HFF-Myc (cell line): ENCODE results near the gene NGDN.

Experiments used
- DNase-seq: peaks from one replicate; pipeline ENCODE4 v3.0.0-alpha.2; 2011; ENCODE audit warnings: low read depth; ENCODE audit errors: extremely low read depth
- H3K4me3 ChIP-seq: replicated peaks from 2 replicates; pipeline ENCODE4 v1.5.1; 2011; ENCODE audit warnings: low read depth, mild to moderate bottlenecking, control low read depth, low read length
- TF ChIP-seq, protein P1 (sequence below): IDR thresholded peaks from 2 replicates; pipeline ENCODE4 v1.5.1; 2012; ENCODE audit warnings: mild to moderate bottlenecking, low read depth, low read length, control low read depth; ENCODE audit errors: missing control alignments

Gene NGDN

DNA sequence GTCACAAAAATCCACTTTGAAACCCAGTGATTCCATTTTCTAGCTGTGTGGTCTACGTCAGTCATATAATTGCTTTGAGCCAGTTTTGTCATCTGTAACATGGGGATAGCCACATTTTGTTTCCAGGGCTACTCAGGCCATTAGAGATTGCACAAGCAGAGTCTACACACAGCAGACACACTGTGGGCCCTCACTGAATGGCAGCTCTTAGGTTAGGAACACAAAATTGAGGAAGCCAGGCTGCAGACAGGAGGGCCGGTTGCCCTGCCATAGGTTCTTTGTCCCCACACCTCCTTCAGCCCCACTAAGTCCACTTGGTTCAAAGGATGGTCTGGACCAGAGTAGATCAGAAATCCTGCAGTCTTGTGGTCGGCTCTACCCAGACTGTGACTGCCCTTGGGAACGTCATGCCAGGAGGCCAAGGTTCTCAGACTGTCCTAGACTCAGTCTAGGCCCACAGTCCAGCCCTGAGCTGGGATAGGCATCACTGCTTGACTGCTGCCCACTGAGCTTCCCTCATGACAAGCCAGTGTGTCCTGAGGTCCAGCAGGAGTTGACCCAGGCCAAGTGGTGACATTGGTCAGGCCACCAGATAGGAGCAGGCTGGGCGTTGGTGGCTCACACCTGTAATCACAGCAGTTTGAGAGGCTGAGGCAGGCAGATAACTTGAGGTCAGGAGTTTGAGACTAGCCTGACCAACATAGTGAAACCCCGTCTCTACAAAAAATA lies 30.2 kb upstream of the NGDN start:
- no peak overlapping the region for H3K4me3 ChIP-seq
- TF ChIP-seq, protein P1, sequence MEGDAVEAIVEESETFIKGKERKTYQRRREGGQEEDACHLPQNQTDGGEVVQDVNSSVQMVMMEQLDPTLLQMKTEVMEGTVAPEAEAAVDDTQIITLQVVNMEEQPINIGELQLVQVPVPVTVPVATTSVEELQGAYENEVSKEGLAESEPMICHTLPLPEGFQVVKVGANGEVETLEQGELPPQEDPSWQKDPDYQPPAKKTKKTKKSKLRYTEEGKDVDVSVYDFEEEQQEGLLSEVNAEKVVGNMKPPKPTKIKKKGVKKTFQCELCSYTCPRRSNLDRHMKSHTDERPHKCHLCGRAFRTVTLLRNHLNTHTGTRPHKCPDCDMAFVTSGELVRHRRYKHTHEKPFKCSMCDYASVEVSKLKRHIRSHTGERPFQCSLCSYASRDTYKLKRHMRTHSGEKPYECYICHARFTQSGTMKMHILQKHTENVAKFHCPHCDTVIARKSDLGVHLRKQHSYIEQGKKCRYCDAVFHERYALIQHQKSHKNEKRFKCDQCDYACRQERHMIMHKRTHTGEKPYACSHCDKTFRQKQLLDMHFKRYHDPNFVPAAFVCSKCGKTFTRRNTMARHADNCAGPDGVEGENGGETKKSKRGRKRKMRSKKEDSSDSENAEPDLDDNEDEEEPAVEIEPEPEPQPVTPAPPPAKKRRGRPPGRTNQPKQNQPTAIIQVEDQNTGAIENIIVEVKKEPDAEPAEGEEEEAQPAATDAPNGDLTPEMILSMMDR: no peak
- no peak for DNase-seq

DNA sequence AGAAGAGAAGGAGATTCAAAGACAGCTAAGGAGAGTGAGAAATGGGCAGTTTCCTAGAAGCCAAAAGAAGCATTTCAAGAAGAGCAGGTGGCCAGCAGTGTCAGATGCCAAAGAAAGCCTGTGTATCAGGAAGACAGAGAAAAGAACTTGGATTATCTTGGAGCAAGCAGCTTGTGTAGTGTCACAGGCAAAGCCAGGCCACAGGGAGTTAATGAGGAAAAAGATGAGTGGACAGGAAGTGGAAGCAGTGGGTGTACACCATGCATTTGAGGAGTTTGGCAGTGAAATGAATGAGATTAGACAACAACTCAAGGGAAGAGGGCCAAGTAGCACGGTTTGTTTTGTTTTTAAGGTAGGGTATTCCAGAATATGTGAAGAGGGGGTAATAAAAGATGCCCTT lies 28.4 kb upstream of the NGDN start:
- no peak for DNase-seq
- H3K4me3 ChIP-seq: no peak overlapping the region
- TF ChIP-seq, protein P1: no peak

DNA sequence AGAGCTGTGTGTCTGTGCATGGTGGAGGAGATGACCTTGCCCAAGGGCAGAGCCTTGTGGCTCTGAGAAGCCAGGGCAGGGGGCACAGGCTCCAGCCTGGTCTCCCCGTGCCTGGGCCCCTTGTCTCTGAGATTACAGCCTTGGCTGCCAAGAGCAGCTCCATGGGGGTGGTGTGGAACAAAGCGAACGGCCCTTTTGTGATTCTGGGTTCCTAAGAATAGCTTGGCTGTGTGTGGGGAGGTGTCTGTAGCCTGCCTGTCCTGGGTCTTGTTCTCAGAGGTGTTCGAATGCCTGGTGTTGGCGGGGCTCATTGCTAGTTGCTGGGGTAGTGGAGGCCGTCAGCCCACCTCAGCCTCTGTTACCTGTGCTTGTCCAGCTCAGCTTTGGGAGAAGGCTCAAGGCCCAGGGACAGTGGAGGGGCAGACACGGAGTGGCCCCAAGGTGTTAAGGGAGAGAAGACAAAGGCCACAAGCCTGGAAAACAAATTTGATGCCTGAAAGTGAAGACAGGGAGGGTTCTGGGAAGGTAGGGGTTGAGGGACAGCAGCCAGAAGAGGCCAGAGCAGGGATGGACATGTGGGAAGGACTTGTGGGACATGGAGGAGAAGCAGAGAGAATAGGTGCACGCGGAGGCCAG lies 26.7 kb upstream of the NGDN start:
- TF ChIP-seq, protein P1: no peak
- no peak for DNase-seq

DNA sequence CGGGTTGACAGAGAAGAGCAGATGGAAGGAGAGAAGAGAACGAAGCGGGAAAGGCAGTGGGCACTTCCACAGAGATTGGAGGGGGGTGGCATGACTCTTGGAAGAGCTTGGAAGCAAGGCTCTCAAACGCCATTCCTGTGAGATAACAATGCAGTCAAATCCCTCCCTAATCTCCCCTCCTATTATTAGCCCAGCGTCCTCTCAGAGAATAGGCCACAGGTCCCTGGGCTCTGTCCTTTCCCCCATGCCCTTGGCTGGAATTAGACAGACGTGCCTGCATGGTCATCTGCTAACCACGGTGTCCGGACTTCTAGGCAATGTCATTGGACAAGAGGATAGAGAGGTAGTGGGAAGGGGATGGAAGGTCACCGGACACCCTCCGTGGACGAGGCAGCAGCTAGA lies 26.1 kb upstream of the NGDN start:
- H3K4me3 ChIP-seq: no peak overlapping the region
- TF ChIP-seq, protein P1: no peak
- no peak for DNase-seq

More for the DNA sequence above, 26.7 kb upstream of the NGDN start:
- no peak overlapping the region for H3K4me3 ChIP-seq

DNA sequence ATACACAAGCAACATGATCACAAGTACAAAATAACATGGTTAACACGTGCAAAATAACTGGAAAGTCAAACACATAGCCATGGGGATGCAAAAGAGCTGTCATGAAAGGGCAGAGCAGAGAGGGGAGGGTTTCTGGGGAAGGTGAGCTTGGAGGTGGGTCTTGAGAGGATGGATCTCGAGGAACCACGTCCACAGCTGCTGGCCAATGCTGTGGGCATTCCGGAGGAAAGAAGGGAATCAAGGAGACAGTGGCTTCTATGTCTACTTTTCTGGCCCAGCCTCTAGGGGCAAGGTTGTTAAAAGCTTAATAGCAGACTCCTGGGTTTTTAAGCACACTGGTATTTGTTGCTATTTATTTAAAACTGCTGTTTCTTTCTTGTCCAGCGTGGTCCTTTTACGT lies 25.6 kb upstream of the NGDN start:
- DNase-seq: no peak
- H3K4me3 ChIP-seq: no peak overlapping the region
- TF ChIP-seq, protein P1: no peak

DNA sequence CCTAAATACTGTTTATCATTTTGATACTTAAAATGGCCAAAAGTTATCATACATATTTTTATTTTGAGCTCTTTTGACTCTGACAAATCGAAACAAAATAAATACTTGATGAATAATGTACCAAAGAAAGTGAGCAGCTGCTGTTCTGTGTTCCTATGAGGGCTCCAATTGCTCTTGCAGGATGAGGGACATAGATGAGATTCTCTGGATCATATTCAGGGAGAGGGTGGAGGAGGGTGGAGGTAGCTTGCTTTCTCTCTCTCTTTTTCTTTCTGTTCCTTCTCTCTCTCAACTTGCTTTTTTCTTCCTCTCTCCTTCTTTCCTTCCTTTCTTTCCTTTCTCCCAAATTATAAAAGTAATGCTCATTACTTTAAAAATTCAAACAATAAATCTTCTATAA lies 25.2 kb upstream of the NGDN start:
- TF ChIP-seq, protein P1: no peak
- DNase-seq: no peak
- H3K4me3 ChIP-seq: no peak overlapping the region
